B cell (primary cell): ENCODE results near the gene LHPP. TPM values are rescaled to one million over a fixed set of nuclear protein-coding genes. Genes with fewer than 3 reads are reported as not detected.

Experiments used
- ATAC-seq: fragments of 200-7000 bp; cut with Tn5 transposase; one replicate; pipeline ENCODE4 v1.10.0; 2021; ENCODE audit warnings: low read depth, mild to moderate bottlenecking, moderate number of reproducible peaks, moderate library complexity
- CTCF ChIA-PET: fragments of 350-600 bp; sonication (Branson Sonifier 250); formaldehyde crosslinking; loops from one replicate; lab custom pipeline; 2021; ENCODE audit warnings: antibody characterized with exemption, inconsistent platforms; lab: Charles Lee
- POLR2A ChIA-PET: fragments of 350-600 bp; sonication (Branson Sonifier 250); formaldehyde crosslinking; loops from one replicate; lab custom pipeline; 2021; ENCODE audit warnings: antibody characterized with exemption; lab: Charles Lee
- DNase-seq: peaks from one replicate; pipeline ENCODE4 v3.0.0; 2013
- H2AFZ ChIP-seq: 2 replicates; pipeline ENCODE4 v1.6.1; 2012; ENCODE audit warnings: mild to moderate bottlenecking, low read depth, low read length; ENCODE audit not compliant: insufficient read depth, poor library complexity, severe bottlenecking
- H3K27ac ChIP-seq, 2 donors: 1 replicate in 1 of 2; 2 replicates in 1 of 2; pipeline ENCODE4 v1.5.1; 2012 to 2013; ENCODE audit warnings: low read length in 2 of 2, mild to moderate bottlenecking in 2 of 2, moderate library complexity in 1 of 2
- H3K27me3 ChIP-seq, 4 experiments: fragments of 200-600 bp in 1 of 4; sonication (generic) in 1 of 4; replicated peaks in 1 of 4; 1 replicate in 2 of 4; 2 replicates in 2 of 4; pipeline versions ENCODE4 v1.6.1 to v1.7.0; 2013 to 2016; ENCODE audit warnings: low read length in 3 of 4, mild to moderate bottlenecking in 2 of 4, mixed read lengths in 1 of 4, moderate library complexity in 1 of 4; ENCODE audit not compliant: insufficient read depth in 4 of 4, control insufficient read depth in 3 of 4; ENCODE audit errors: control extremely low read depth in 1 of 4
- H3K36me3 ChIP-seq, 2 experiments: replicated peaks in 1 of 2; 1 replicate in 1 of 2; 2 replicates in 1 of 2; pipeline versions ENCODE4 v1.6.1 to v1.7.1; 2013; ENCODE audit warnings: low read length in 1 of 2; ENCODE audit not compliant: insufficient read depth in 2 of 2, control insufficient read depth in 1 of 2; ENCODE audit errors: control extremely low read depth in 1 of 2, extremely low read depth in 1 of 2
- H3K4me1 ChIP-seq, 2 donors: fragments of 200-600 bp in 1 of 2; sonication (generic) in 1 of 2; 1 replicate in 1 of 2; 2 replicates in 1 of 2; pipeline versions ENCODE4 v1.5.1 to v1.6.1; 2013 to 2017; ENCODE audit warnings: low read length in 2 of 2; ENCODE audit not compliant: control insufficient read depth in 2 of 2, insufficient read depth in 2 of 2
- H3K4me2 ChIP-seq: replicated peaks from 2 replicates; pipeline ENCODE3; 2012; ENCODE audit warnings: mild to moderate bottlenecking, low read depth, low read length; ENCODE audit not compliant: poor library complexity, severe bottlenecking
- H3K4me3 ChIP-seq, 5 experiments: fragments of 200-600 bp in 1 of 5; sonication (generic) in 1 of 5; 1 replicate in 3 of 5; 2 replicates in 2 of 5; pipeline versions ENCODE4 v1.5.1 to v1.7.0; 2011 to 2016; ENCODE audit warnings: low read length in 4 of 5, mild to moderate bottlenecking in 4 of 5, low read depth in 2 of 5, control low read depth in 1 of 5, moderate library complexity in 1 of 5; ENCODE audit not compliant: insufficient read depth in 1 of 5; ENCODE audit errors: control extremely low read depth in 1 of 5, extremely low read depth in 1 of 5
- H3K79me2 ChIP-seq: fragments of 200-600 bp; sonication (generic); one replicate; pipeline ENCODE4 v1.6.0; 2016; ENCODE audit warnings: low read length; ENCODE audit not compliant: control insufficient read depth, insufficient read depth
- H3K9ac ChIP-seq: fragments of 200-600 bp; sonication (generic); 2 replicates; pipeline ENCODE4 v1.6.1; 2017; ENCODE audit warnings: mild to moderate bottlenecking, low read length, moderate library complexity
- H3K9me3 ChIP-seq, 3 donors: one replicate each; pipeline versions ENCODE4 v1.6.1 to v1.7.1; 2013; ENCODE audit warnings: low read length in 2 of 3; ENCODE audit not compliant: control insufficient read depth in 2 of 3, insufficient read depth in 1 of 3; ENCODE audit errors: control extremely low read depth in 1 of 3
- H4K20me1 ChIP-seq: 2 replicates; pipeline ENCODE4 v1.6.0; 2012; ENCODE audit warnings: mild to moderate bottlenecking, low read length; ENCODE audit not compliant: insufficient read depth, control insufficient read depth, poor library complexity, severe bottlenecking
- H3K27ac Mint-ChIP-seq: one replicate; pipeline ENCODE4 v1.8.0; 2021; ENCODE audit warnings: mixed read lengths
- H3K27me3 Mint-ChIP-seq: one replicate; pipeline ENCODE4 v1.8.0; 2021; ENCODE audit warnings: mixed read lengths
- H3K4me1 Mint-ChIP-seq: one replicate; pipeline ENCODE4 v1.8.0; 2021; ENCODE audit warnings: mixed read lengths
- H3K4me3 Mint-ChIP-seq: one replicate; pipeline ENCODE4 v1.8.0; 2021; ENCODE audit warnings: mixed read lengths
- H3K9me3 Mint-ChIP-seq: one replicate; pipeline ENCODE4 v1.8.0; 2022; ENCODE audit warnings: mixed read lengths; ENCODE audit not compliant: insufficient read depth
- CTCF ChIP-seq: fragments of 200-600 bp; IDR thresholded peaks from one replicate; pipeline ENCODE4 v1.8.0; 2022; ENCODE audit warnings: antibody characterized with exemption, mild to moderate bottlenecking
- EZH2 ChIP-seq: IDR thresholded peaks from 2 replicates; pipeline ENCODE4 v1.6.1; 2012; ENCODE audit warnings: borderline replicate concordance, low read depth, mild to moderate bottlenecking, moderate library complexity, low read length; ENCODE audit not compliant: insufficient read depth, poor library complexity, severe bottlenecking
- WGBS: methylation state at CpG from one replicate; pipeline ENCODE4 v1.1.5; 2013; ENCODE audit warnings: missing lambda C conversion rate; ENCODE audit not compliant: insufficient coverage; 5-methylcytosine and 5-hydroxymethylcytosine counted together
- intact Hi-C: fragments of 100-400 bp; cut with micrococcal nuclease; formaldehyde crosslinking; loops from one replicate; pipeline ENCODE4 v1.10.0; 2022
- polyA plus RNA-seq: library from polyadenylated mRNA; depleted of rRNA; stranded (reverse); fragments of >200 nt; gene quantifications from 2 replicates; pipeline ENCODE4 v1.2.3, GENCODE V29; 2012
- total RNA-seq, 2 donors: library from RNA; stranded (reverse); fragments of 120-200 nt in 1 of 2; gene quantifications; 1 replicate in 1 of 2; 2 replicates in 1 of 2; pipeline versions ENCODE4 v1.2.3 to v1.2.4, GENCODE V29; 2013 to 2022

The LHPP gene
- total and polyA plus RNA-seq, 2 donors (not counting 1 experiment from before 2014, with no cell fraction given): 60.2 to 83.5 TPM

- ATAC-seq (no peak), DNase-seq (peak; percentile 49)
- peaks cover 83% of the 10 kb centered on the region for H3K79me2 ChIP-seq
- peak overlapping the region; percentile 21 for H3K9ac ChIP-seq
- ChIA-PET CTCF (interaction anchor here (0.6 to 8.8 kb wide), 16 partner anchors 9 to 145 kb away, joined by 3 to 74 read pairs (median 8); no protein-coding TSS in a partner anchor), POLR2A (interaction anchor here (0.9 to 8.8 kb wide), 16 partner anchors 8 to 143 kb away, joined by 3 to 163 read pairs (median 10); no protein-coding TSS in a partner anchor)
- H2AFZ ChIP-seq: no peak overlapping the region
- peak overlapping the region; percentile 75 for H3K4me2 ChIP-seq
- peak overlapping the region; percentile 52 for H3K4me3 Mint-ChIP-seq
- peaks cover 95% of the 10 kb centered on the region for H3K4me1 Mint-ChIP-seq
- no peaks in the 10 kb centered on the region for H4K20me1 ChIP-seq
- no peaks in the 10 kb centered on the region for H3K27me3 Mint-ChIP-seq
- H3K27me3 ChIP-seq: no peaks in the 10 kb centered on the region
- no peaks in the 10 kb centered on the region for H3K9me3 Mint-ChIP-seq
- H3K27ac ChIP-seq: peak overlapping the region; percentile 90 to 99
- H3K4me1 ChIP-seq: peaks cover 98 to 100% of the 10 kb centered on the region in 2 donors
- peaks cover 0 to 2% (median 0%) of the 10 kb centered on the region in 3 donors for H3K9me3 ChIP-seq
- intact Hi-C loops: no loop called here
- H3K4me3 ChIP-seq: no peak overlapping the region
- no peaks in the 10 kb centered on the region for H3K36me3 ChIP-seq
- peak overlapping the region; percentile 99 for H3K27ac Mint-ChIP-seq
- 61% methylated on average over 15 of the region's 18 CpGs for WGBS
- TF ChIP-seq EZH2 (no peak), CTCF (no peak)
Observed at GRCh38 chr10:124600051-124600880, 138.6 kb downstream of the LHPP start.
